HG02588 (cell line): ENCODE measurements around the gene PLSCR5.

Experiments used
- ATAC-seq: cut with Tn5 transposase; IDR thresholded peaks from one replicate; pipeline ENCODE4 v1.9.1; 2021; ENCODE audit warnings: mild to moderate bottlenecking, moderate library complexity; ENCODE audit not compliant: unreplicated experiment

PLSCR5 gene

GRCh38 chr3:146605106-146605505 is at the start of gene PLSCR5:
PLSCR5 (minus strand) TSS chr3:146605346; CDS start chr3:146605212, 134 bp downstream.
- ATAC-seq, result no peak

DNA sequence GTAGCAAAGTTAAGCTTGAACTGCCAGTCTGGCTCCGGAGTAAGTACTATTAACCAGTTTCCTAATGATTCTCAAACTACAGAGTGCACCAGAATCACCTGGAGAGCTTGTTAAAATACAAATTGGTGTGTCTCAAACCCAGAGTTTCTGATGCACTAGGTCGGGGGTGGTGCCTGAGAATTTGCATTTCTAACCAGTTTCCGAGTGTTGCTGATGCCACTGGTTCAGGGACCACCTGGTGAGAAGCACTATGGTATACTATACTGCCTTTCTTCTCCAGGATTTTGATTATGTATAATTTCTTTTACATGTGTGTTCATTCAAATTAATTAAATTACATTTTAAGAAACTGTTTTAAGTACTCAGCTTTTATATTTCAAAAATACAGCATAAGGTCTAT is 48.8 kb upstream of the PLSCR5 start:
- ATAC-seq, result no peak

GRCh38 chr3:146650691-146651442 is 45.7 kb upstream of the PLSCR5 start:
- no peak for ATAC-seq

- ATAC-seq, result no peak
Observed at GRCh38 chr3:146646261-146646660, 41.1 kb upstream of the PLSCR5 start.

DNA sequence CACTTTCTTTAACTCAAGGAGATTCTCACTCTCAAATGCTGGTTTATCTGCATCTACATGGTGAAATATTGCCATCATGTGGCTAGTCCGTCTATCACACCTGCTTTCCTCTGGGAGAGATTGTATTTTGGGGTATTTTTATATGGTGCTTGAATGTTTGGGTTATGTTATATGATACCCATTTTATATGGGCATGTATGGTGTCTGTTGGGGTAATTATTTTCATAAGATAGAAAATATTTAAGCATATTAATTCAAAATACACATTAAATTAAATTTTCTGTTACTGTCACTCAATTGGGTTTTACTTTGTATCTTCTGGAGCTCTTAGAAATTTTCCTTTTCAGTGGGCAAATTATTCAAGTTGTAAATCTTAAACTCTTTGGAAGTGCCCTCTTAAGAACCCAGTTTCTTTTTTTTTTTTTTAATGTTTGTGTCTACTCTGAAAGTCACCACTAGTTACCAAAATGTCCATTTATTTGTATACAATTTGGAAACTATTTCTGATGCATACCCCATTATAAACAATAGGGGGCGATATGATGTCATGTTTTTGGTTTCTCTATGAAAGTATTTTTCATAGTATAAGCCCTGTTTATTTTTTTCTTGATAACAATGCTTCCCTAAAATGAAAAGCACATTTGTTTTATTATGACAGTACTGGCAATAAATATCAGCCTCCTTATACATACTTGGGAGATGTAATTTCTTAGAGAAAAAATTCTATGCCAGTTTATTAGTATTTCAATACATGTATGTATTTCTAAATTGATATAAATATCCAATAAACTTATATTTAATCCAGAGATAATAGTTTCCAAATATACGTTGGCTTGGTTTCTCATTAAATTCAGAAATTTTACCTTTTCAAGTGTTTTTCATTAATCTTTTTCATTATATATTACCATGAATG is 36.1 kb upstream of the PLSCR5 start:
- ATAC-seq, result peak; percentile 68

DNA sequence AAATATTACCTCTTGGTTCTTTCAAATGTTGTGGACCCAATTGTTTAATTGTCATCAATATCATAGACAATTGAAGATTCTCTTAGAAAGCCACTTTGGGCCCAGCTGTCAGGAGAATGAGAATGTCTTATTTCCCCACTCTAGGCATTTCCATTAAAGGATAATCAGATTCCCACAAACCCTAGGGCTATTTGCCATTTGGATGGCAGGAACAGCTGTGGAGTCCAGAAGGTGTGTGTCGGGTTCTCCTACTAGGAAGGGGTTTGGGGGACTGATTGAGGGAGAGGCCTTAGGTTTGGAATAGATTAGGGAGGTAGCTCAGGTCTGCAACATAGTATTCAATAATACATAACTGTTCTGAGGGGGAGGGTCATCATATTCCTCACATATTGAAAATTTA is 35.2 kb upstream of the PLSCR5 start:
- no peak for ATAC-seq

GRCh38 chr3:146638718-146639117 is 33.6 kb upstream of the PLSCR5 start:
- ATAC-seq, result no peak

- ATAC-seq, result no peak
Observed at GRCh38 chr3:146637871-146638270, 32.7 kb upstream of the PLSCR5 start.

GRCh38 chr3:146636881-146637280 is 31.7 kb upstream of the PLSCR5 start:
- ATAC-seq, result no peak

DNA sequence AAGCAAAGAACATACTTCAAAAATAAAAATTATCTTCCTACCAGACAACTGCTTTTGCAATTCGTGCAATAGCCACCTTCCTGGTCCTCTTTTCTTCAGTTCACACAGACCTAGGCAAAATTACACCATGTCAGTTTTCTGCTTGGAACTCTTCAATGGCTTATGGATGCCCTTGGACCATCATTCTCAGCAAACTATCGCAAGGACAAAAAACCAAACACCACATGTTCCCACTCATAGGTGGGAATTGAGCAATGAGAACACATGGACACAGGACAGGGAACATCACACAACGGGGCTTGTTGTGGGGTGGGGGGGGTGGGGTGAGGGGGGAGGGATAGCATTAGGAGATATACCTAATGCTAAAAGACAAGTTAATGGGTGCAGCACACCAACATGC is 29.2 kb upstream of the PLSCR5 start:
- ATAC-seq, result no peak

- no peak for ATAC-seq
Observed at GRCh38 chr3:146628671-146629070, 23.5 kb upstream of the PLSCR5 start.

DNA sequence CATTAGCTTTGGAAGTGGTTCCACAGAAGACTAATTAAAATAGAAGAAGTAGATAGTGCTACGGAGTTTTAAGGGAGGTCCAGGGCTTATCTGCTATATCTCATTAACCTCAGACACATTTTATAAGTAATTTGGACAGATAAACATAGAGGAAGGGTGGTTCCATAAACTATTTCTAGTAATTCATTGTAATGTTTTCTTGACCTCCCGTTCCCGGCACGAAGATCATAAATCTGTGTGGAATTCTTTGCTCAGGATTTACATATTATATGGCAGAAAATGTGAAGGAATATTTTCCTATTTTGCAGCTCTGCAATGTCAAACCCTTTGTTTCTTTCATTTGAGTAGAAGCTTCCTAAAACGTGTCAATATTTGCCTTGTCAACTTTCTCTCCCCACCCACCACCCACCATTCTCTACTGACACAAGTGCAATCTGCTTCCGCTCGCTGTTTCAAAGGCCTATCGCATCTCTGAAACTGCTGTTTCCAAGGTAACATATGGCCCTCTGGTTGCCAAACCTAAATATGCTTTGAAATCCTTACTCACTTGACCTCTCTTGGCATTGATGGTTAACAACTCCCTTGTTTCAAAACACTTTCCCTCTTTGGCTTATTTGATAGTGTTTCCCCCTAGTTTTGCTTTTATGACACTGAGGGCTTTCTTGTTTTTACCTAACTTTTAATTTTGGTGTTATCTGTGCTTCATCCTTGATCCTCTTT is 21.4 kb upstream of the PLSCR5 start:
- no peak for ATAC-seq

DNA sequence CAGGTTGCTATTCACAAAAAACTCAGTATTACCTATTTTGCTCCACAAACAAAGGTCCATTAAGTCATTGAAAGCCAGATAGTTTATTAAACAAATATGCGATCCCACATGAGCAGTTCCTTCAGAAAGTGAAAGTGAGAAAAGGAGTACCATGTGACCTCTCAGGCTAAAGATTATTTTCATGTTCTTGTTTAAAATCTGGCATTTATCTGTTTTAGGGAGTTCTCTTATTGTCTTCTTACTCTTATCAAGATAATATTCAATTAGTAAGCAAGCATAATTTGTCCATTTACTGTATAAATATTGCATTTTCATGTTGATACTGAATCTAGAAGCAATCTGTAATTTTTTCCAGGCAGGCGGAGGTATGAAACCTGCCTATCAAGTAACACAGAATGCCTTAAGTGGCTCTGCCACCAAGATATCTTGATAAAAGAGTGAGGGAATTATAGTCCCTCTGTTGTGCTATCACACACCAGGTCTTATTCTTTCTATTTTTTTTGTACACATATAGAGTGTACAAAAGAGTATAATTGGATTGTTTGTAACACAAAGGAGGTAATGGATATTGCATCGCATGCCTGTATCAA is 20.1 kb upstream of the PLSCR5 start:
- no peak for ATAC-seq

DNA sequence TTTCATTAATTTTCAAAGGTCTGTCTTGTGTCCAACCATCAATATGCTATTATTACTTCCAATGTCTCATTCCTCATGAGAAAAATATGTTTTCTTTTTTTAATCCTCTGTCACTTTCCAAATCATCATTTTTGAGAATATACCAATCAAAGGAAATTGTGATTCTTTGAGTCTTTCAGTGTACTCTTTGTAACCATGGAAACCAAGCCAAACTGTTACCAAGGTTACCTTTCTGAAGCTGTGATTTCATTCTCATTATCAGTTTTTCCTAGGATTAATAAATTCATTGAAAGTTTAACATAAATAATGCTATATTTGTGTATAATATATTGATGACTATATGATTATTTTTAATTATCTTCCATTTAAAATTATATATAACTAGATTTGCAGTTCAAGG is 16.6 kb upstream of the PLSCR5 start:
- ATAC-seq, result no peak

GRCh38 chr3:146612015-146612414 is 6.9 kb upstream of the PLSCR5 start:
- no peak for ATAC-seq

GRCh38 chr3:146611096-146611495 is 6.0 kb upstream of the PLSCR5 start:
- no peak for ATAC-seq

DNA sequence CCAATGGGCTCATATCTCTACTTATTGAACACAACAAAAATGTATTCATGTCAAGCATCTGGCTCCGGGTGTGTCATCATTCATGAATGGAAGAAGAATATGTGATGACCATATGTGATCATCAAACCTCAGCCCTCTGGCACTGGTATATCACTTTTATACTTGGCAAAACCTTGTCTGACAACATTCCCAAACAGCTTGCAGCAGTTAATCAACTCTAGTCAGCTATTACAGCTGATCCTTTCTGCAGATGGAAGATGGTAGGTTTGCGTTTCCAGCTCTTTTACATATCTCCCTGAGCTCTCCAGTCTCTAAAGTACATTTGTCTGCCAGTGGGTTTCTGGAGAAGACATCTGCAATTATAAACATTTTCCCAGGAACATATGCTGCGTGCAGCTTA is 6.6 kb downstream of the PLSCR5 start:
- ATAC-seq, result no peak

DNA sequence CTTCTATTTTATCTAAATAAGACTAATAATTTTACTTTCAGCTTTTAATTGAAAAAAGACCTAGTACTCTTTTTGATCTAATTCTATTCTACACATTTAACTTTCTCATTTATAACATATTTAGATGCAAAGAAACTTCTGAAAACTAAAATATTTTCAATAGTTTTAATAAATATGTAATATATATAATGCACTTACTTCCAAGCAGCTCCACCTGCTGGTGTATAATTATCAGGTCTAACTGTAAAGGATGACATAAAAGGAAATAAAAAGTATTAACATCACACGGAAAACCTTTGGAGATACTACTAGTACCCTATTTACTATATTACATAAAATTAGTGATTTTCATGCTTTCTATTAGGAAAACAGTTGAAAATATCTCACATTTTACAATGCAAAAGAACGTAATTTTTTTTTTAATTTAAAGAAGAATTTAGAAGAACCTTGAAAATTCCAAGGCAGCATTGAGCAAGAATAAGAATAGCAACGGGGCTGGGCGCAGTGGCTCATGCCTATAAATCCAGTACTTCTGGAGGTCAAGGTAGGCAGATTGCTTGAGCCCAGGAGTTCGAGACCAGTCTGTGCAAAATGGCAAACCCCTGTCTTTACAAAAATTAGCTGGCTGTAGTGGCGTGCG is 10.2 kb downstream of the PLSCR5 start:
- ATAC-seq, result no peak

- no peak for ATAC-seq
Observed at GRCh38 chr3:146593776-146594175, 11.4 kb downstream of the PLSCR5 start.

GRCh38 chr3:146590521-146590920 is 14.6 kb downstream of the PLSCR5 start:
- ATAC-seq, result no peak
